HG02938 (cell line): Measurements from ENCODE around the gene HS3ST2.
"Not testable (repeated sequence)": the region's sequence is repeated elsewhere in the genome, so short reads cannot be mapped to it uniquely, and the experiment has no call there.

Experiments
- ATAC-seq: cut with Tn5 transposase; IDR thresholded peaks from one replicate; pipeline ENCODE4 v1.9.1; 2021; ENCODE audit warnings: mild to moderate bottlenecking, moderate library complexity; ENCODE audit not compliant: unreplicated experiment

The HS3ST2 gene

DNA sequence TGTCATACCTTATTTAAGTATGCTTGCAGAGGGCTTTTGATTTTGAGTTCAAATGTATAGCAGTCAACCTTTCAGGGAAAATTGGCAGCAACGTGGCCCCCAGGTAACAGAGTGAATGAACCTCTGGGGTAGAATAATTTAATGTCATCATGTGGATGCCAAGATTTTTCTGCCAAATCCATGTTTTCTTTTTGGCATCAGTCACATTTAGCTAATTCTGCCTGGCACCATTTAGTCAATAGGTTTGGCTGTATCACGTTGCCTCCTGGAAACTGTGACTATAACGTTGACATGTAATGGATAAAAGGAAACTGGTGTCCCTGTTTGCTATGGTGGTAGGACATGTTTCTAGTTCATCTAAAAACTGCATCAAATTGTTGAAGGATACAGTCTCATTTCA, 115.5 kb downstream of the HS3ST2 start:
- ATAC-seq: no peak

DNA sequence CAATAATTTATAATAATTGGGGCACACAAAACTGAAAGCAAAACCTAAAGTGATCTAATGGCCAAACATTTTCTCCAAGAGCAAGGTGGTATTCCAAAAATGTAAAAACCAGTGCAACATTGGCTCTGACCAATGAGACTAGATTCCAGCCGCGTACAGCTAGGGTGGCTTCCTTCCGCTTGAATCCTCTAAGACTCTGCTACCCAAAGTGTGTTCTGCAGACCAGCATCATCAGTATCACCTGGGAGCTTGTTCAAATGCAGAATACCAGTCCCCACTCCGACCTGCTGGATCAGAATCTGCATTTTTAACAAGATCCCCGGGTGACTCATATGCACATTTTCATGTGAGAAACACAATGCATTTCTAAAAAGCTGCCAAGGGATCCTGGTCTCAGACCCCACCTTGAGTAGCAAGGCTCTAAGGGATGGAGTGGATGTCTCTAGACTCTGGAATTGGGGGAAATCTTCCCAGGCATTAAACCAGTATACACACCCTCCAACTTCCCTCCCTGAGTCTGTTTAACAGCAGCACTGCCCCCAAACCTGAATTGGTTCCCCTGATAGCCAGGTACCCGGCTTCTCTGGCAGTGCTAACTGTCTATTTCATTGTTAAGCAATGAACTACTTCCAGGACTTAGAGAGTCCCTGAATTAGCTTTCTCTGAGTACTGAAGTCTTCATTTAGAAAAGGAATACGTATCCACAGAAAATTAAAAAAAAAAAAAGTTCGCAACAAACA, 118.2 kb downstream of the HS3ST2 start:
- no peak for ATAC-seq

DNA sequence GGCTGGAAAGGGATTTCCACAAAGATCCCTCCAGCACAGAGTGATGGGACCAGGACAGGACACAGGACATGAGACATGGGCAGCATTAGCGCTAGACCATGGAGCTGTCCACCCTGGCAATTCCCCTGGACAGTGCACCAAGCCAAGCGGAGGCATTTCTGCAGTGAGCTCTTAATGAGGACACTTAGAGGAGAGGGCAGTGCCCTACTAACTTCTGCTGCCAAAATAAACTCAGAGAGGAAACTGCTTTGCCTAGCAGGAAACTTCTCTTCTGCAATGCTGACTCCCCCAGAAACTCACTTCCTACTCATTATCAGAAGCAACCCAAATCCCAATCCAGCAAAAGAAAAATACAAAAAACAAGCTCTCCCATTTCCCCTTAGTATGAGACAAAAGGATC, 119.2 kb downstream of the HS3ST2 start:
- no peak for ATAC-seq

DNA sequence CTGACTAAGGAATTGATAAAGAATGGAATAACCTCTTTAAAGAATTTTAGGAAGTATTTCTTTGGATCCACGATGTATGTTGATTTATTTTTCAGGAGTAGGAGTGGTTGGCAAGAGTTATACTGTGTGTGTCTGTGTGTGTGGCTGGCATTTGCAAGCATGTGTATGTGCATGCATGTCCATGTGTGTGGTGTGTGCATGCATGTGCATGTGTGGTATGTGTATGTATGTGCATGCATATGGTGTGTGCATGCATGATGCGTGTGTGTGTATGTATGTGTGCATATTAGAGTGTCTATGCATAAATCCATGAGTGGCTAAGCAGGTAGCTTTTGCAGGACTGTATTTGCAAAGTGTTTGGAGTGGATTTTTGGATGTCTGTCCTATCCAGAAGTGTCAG, 120.8 kb downstream of the HS3ST2 start:
- ATAC-seq: no peak

DNA sequence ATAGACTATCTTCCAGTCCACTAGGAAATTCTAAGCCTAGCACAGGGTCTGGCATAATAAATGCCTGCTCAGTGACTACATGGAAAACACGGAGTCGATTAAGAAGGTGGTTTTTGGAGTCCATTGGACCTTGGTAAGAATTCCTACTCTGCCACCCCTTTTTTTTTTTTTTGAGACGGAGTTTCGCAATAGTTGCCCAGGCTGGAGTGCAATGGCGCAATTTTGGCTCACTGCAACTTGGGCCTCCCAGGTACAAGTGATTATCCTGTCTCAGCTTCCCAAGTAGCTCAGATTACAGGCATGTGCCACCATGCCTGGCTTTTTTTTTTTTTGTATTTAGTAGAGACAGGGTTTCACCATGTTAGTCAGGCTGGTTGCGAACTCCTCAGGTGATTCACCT, 123.2 kb downstream of the HS3ST2 start:
- no peak for ATAC-seq

DNA sequence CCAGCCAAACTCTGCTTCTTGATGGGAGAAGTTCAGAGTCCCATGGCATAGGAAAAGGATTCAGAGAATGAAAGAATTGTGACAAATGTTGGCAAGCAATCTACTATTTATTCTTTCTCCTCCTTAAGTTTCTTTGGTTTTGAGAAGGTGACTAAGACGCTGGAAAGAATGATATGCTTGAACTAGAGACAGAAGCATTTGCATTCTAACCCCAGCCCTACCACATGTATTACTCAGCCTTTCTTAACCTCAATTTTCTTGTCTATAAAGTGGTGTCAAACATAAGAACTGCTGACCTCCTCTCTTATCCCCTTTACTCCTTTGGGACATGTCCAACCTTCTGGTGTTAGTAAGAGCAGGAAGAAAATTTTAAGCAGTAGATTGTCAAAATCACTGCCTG, 124.7 kb downstream of the HS3ST2 start:
- no peak for ATAC-seq

DNA sequence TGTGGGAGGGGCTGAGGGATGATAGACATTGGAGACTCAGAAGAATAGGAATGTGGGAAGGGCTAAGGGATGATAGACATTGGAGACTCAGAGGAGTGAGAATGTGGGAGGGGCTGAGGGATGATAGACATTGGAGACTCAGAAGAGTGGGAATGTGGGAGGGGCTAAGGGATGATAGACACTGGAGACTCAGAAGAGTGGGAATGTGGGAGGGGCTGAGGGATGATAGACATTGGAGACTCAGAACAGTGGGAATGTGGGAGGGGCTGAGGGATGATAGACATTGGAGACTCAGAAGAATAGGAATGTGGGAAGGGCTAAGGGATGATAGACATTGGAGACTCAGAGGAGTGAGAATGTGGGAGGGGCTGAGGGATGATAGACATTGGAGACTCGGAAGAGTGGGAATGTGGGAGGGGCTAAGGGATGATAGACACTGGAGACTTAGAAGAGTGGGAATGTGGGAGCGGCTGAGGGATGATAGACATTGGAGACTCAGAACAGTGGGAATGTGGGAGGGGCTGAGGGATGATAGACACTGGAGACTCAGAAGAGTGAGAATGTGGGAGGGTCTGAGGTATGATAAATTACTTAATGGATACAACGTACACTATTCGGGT, 125.9 kb downstream of the HS3ST2 start:
- ATAC-seq: not testable (repeated sequence)

DNA sequence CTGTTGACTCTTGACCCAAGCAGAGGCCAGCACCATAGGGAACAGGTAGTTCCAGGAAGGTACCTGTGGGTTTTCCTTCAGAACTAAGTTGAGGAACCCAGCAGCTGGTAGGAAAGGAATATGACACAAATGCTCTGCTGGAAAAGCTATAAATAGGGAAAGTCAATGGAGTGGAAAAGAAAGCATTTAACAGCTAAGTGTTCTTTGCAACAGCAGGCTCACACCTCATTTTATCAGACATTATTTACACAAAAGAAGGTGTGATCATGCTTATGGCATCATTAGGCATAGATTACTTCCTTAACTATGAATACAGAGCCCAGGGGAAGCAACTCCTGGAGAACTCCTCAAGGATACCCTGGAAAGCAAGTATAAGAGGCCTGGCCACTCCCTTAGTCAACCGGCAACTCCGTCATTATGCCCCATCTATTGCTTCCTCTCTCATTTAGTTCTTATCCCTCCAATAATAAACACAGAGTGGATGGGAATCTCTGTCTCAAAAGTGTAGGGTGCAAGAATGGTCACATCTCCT, 128.1 kb downstream of the HS3ST2 start:
- ATAC-seq: no peak

DNA sequence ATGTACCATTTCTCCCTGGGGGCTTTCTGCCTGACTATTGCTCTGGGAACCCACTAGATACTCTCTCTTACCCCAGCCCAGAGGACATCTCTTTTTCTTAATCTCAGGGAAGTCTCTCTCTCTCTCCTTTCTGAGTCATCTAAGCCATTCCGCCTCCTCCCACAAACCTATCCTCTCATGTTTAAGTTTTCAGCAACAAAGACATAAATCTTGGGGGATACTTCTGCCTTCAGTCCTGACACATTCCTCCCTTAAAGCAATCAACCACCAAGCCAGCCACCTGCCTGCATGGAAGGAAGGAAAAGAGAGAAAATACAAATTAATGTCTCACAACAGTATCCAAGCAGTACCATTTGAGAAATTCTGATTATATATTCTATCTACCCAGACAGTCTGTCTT, 128.8 kb downstream of the HS3ST2 start:
- ATAC-seq: no peak

DNA sequence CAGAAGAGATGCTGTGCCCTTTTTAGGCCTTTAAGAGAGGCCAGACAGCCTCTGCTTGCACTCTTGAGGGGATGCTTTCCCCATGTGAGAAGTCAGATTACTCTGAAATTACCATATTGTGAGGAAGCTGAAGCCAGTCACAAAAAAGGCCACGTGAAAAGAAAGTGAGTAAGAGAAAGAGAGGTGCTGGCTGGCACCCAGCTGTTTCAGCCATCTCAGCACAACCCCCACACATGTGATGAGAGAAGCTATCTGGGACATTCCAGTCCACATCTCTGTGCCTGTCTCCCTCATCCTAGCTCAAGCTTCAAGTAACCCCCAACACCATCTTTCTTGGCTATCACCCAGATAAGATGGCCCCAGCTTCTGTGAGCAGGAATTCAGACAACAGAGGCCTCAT, 131.4 kb downstream of the HS3ST2 start:
- ATAC-seq: no peak

DNA sequence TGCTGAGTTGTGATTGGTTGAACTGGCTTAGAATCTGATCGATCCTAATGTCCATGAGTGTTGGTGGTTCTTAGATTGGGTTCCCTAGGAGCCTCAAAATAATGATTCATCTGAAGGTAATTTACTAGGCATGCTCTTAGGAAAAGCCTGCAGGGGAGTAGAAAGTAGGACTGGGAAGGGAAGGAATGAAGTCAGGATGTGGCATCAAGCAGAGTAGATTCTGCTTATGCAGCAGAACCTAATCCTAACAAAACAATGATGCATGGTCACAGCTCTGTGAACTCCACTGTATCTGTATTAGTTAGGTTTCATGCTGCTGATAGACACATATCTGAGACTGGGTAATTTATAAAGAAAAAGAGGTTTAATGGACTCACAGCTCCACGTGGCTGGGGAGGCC, 132.5 kb downstream of the HS3ST2 start:
- ATAC-seq: no peak

DNA sequence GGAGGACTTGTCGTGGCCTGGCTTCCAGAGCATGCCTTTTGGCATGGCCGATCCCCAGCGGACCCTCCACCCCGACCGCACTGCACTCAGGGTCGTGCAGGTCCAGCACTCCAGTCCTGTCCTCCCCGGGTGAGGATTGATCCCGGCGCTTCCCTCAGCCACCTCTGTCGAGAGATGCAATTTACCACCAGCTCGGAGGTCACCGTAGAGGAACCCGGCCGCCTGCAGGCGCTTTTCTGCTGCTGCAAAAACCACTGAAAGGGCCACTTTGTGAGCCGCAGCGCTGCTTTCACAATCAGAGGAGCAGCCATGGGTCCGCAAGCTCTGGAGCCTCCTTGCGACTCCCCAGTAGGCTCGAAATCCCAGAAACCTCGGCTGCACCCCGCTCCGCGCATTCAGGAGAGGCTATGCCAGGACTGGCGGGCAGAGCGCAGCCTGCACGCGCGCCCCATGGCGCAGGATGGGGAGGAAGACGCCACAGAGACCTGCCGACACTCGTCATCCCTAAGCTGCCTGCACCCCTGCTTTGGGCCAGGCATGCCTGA, 134.2 kb downstream of the HS3ST2 start:
- ATAC-seq: no peak

DNA sequence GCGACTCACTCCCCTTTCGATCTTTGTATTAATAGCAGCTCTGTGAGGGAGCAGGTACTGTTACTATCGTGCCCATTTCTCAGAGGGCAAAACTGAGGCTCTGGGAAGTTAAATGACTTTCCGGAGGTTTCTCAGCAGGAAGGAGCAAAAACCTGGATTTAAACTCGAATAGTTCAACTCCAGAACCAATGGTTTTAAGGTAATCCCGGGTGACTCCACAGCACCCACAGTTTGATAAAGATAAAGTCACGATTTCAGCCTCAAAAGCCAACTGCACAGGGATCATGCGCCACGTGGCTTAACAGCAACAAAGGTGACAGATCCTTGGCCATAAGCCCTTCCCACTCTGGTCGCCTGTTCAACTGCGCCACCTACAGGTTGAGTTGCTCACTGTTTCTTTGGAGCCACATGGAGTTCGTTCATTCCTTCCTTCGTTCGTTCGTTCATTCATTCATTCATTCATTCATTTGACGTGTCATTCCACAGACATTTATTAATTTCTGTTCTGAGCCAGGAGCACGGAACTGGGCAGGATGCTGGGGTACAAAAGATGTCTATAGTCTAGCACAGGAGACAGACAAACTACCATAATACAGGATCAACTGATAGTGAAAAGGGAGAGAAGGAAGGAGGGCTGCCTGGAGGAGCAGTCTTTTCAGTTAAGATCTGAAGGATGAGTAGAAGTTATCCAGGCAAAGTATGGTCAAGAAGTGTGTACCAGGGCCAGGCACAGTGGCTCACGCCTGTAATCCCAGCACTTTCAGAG, 134.8 kb downstream of the HS3ST2 start:
- no peak for ATAC-seq

DNA sequence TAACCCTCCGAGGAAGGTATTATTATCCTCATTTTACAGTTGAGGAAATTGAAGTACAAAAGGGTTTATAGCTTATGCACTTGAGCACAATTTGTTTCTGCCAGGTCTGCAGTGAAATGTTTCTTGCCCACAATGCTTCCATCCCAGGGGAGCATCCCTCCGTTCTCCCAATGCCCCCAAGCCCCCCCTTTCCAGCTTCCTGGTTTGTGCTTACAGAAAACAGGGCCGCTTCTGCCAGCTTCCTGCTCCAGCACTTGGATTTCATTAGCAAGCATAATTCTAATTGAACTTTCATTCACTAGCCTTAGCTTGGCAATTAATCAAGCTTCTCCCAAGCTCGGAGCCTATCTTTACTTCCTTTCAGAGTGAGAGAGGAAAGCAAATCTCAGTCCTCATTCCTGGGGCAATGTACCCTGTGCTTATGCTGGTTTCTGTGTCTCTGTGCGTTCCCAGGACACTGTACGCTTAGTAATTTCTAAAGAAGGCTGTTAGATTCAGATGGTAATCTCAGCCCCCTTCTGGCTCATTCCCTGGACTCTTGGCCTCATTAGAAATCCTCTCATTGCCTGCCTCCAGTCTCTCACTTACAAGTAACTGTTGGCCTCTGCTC, 141.6 kb downstream of the HS3ST2 start:
- ATAC-seq: no peak

DNA sequence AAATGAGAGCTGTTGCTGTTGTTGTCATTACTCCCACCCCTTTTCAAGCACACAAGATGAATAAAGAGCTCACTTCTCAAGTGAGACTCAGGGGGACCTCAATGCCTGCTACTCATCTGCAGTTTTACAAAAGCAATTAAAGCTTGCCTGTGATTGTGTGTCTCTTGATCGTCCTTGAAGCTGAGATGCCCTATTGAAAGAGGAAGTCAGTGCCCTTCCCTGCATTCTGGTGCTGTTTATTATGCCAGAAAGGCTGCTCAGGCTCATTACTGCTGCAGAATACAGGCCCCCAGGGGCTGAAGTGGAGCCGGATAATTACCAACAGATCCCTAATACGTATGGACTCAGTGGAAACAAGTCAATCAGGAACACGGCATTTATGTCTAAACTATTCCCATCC, 147.2 kb downstream of the HS3ST2 start:
- no peak for ATAC-seq

DNA sequence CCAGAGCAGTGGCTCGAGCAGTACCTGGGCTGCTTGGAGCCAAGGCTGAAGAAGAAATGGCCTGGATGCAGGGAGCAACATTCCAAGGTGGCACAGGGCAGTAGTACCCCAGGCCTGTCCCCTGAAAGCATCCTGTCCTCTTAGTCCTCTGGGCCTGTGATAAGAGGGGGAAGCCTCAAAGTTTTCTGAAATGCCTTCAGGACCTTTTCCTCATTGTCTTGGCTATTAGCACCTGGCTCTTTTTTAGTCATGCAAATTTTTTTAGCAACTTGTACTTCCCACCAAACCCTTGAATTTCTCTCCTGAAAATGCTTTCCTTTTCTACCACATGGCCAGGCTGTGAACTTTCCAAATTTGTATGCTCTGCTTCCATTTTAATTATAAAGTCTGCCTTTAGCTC, 148.9 kb downstream of the HS3ST2 start:
- no peak for ATAC-seq
